HG03103 (cell line): Measurements from ENCODE around the gene TRERF1.

Experiments
- ATAC-seq: cut with Tn5 transposase; IDR thresholded peaks from one replicate; pipeline ENCODE4 v1.9.1; 2021; ENCODE audit warnings: low read depth; ENCODE audit not compliant: unreplicated experiment

The TRERF1 gene

GRCh38 chr6:42177514-42178364 lies 274.0 kb downstream of the TRERF1 start:
- ATAC-seq = no peak

- no peak for ATAC-seq
Observed at GRCh38 chr6:42176981-42177380, 274.7 kb downstream of the TRERF1 start.

- no peak for ATAC-seq
Observed at GRCh38 chr6:42175860-42176259, 275.9 kb downstream of the TRERF1 start.
